ENCODE measurements around the gene CAPN12.

The CAPN12 gene

GRCh38 chr19:38740257-38740592, 4.0 kb downstream of the CAPN12 start:
- H3K4me1 ChIP-seq (ENCODE audit: insufficient read depth, low read length) = no peaks in the 10 kb centered on the region
- H3K9me3 ChIP-seq (ENCODE audit: low read length) = no peaks in the 10 kb centered on the region
- peaks cover 27% of the 10 kb centered on the region for H3K27me3 ChIP-seq (ENCODE audit: insufficient read depth, low read length)
- no peak overlapping the region for H2AFZ ChIP-seq (ENCODE audit: low read depth, low read length)
- H3K4me3 ChIP-seq (ENCODE audit: low read length) = no peak overlapping the region
- H3K36me3 ChIP-seq (ENCODE audit: insufficient read depth, low read length) = no peaks in the 10 kb centered on the region

- H3K27me3 ChIP-seq (ENCODE audit: insufficient read depth, low read length) = peaks cover 32% of the 10 kb centered on the region
- no peak overlapping the region for H3K4me3 ChIP-seq (ENCODE audit: low read length)
- H3K36me3 ChIP-seq (ENCODE audit: insufficient read depth, low read length) = no peaks in the 10 kb centered on the region
- no peaks in the 10 kb centered on the region for H3K9me3 ChIP-seq (ENCODE audit: low read length)
- H2AFZ ChIP-seq (ENCODE audit: low read depth, low read length) = no peak overlapping the region
- no peaks in the 10 kb centered on the region for H3K4me1 ChIP-seq (ENCODE audit: insufficient read depth, low read length)
Measured at GRCh38 chr19:38739440-38740256, 4.6 kb downstream of the CAPN12 start.

DNA sequence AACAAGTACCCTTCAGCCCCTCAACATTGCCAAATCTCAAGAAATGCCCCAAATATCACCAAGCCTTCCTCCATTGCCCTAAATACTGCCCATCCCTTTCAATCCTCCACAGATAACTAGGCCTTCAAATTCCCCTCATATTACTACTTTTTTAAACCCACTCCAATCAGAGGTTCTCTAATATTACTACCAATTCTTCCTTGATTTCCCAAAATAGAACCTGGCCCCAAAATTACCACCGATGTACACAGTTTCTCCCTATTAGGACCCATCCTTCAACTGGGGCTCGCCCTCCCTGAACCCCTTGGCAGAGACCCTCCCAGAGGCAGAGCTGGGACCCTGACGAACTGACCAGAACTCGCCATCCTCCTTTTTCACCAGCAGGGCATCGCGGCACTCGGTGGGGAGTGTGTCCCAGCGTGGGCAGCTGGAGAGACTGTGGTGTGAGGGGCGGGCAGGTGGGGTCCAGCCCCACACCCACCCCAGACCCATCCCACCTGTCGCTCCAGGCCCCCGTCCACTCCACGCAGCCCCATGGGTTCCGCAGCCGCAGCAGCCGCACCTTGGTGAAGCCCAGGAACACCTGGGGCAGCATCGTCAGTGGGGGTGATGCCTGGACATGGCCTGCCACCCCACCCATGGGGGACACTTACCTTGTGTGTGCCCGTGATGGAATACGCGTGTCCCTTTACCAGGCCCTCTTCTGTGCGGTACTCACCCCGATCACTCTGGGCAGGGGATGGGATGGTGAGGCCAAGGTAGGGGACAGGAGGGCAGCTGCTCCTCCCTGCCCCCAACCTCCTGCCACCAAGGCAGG, 6.1 kb downstream of the CAPN12 start:
- no peaks in the 10 kb centered on the region for H3K36me3 ChIP-seq (ENCODE audit: insufficient read depth, low read length)
- H2AFZ ChIP-seq (ENCODE audit: low read depth, low read length) = no peak overlapping the region
- H3K27me3 ChIP-seq (ENCODE audit: insufficient read depth, low read length) = peaks cover 32% of the 10 kb centered on the region
- no peak overlapping the region for H3K4me3 ChIP-seq (ENCODE audit: low read length)
- H3K4me1 ChIP-seq (ENCODE audit: insufficient read depth, low read length) = no peaks in the 10 kb centered on the region
- H3K9me3 ChIP-seq (ENCODE audit: low read length) = no peaks in the 10 kb centered on the region

DNA sequence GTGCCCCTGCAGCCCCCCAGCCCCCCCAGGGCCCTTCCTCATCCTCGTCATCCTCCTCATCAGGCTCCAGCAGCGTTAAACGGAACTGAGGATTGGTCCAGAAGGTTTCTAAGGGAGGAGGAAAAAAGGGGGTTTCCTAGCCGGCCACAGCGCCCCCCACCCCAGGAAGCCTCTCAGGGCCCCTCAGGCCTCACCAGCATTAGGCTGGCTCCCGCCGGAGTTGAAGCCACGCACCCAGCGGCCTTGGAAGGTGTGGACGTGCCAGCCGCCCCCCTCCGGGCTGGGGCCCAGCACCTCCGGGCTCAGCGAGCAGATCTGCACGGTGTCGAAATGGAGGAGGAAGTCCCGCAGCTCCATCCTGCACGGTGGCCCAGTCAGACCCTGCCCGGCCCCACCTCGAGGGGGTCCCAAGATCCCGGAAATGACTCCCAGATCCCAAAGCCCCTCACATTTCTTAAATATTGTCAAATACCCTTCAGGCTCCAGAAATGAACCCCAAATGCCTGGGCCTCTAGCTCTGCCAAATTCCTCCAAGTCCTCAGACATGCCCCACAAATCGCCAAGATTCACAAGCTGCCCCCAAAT, 6.9 kb downstream of the CAPN12 start:
- Histone ChIP-seq H3K36me3 (ENCODE audit: insufficient read depth, low read length) (no peaks in the 10 kb centered on the region), H2AFZ (ENCODE audit: low read depth, low read length) (no peak overlapping the region), H3K4me3 (ENCODE audit: low read length) (no peak overlapping the region), H3K4me1 (ENCODE audit: insufficient read depth, low read length) (no peaks in the 10 kb centered on the region), H3K27me3 (ENCODE audit: insufficient read depth, low read length) (peaks cover 32% of the 10 kb centered on the region), H3K9me3 (ENCODE audit: low read length) (no peaks in the 10 kb centered on the region)

DNA sequence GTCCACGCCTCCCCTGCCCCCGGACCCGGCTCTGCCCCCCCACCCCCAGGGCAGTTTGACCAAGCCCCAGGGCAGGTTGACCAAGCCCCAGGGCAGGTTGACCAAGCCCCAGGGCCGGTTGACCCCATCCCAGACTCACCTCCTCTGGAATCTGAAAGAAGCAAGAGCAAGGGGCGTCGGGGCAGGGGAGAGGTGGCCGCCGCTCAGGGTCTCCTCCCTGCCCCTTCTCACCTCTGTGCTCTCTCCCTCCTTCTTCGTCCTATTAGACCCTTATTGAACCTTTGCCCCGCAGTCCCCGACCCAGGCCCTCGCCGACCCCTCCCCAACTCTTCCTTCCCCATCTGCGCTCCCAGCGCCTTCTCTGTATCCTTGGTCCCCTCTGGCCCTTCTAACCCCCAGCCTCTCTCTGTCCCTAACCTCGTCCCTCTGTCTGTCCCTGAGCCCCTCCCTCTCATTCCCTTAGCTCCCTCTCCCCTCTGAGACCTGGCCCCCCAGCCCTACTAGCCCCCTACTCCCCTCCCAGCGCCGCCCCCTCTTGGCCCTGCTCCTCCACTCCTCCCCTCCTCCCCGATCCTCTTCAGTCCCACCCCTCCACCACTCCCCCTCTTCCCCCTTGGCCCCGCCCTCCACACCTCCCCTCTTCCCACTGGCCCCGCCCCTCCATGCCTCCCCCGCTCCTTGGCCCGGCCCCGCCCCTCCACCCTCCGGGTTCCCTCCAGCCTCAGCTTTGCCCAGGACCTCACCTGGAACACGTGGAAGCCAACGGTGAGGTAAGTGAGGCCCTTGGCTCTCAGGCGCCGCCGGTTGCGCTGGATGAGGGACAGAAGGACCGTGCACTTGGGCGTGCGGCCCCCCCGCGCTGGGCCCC, 7.6 kb downstream of the CAPN12 start:
- Histone ChIP-seq H3K27me3 (ENCODE audit: insufficient read depth, low read length) (peaks cover 32% of the 10 kb centered on the region), H3K4me3 (ENCODE audit: low read length) (no peak overlapping the region), H3K4me1 (ENCODE audit: insufficient read depth, low read length) (no peaks in the 10 kb centered on the region), H3K9me3 (ENCODE audit: low read length) (no peaks in the 10 kb centered on the region), H3K36me3 (ENCODE audit: insufficient read depth, low read length) (no peaks in the 10 kb centered on the region), H2AFZ (ENCODE audit: low read depth, low read length) (no peak overlapping the region)

DNA sequence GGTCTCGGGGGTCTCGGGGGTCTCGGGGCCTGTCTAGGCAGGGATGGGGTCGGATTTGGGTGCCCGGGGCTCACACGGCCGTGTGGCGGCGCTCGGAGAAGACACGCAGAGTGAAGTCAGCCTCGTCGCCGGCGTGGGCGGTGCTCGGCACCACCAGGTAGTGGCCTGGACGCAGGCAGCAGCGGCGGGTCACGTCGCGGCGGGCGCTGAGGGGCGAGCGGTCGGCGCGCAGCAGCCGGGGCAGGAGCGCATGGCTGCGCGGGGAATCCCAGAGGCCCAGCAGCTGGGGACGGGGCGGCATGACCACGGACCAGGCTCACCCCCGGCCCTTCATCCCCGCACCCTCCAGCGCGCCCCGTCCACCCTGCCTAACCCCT, 8.2 kb downstream of the CAPN12 start:
- no peaks in the 10 kb centered on the region for H3K9me3 ChIP-seq (ENCODE audit: low read length)
- H3K36me3 ChIP-seq (ENCODE audit: insufficient read depth, low read length) = no peaks in the 10 kb centered on the region
- no peak overlapping the region for H2AFZ ChIP-seq (ENCODE audit: low read depth, low read length)
- peaks cover 32% of the 10 kb centered on the region for H3K27me3 ChIP-seq (ENCODE audit: insufficient read depth, low read length)
- H3K4me3 ChIP-seq (ENCODE audit: low read length) = no peak overlapping the region
- H3K4me1 ChIP-seq (ENCODE audit: insufficient read depth, low read length) = no peaks in the 10 kb centered on the region

DNA sequence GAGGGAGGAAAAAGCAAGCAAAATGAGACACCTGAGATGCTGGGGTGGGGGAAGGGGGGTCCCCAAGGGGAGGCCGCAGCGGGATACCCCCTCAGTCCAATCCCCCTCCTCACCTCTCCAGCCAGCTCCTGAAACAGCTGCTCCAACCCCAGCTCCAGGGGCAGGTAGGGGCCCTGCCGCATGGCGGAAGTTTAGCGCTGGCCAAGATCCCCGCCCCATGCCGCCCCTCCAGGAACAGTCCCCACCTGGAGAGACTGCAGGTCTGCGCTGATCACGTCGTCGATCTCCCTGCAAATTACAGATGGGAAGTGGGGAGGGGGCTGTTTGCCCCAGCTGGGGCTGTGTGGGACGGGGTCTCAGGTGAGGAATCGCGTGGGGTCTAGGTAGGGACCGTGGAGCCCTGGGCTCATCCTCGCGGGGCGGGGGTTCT, 9.0 kb downstream of the CAPN12 start:
- Histone ChIP-seq H3K36me3 (ENCODE audit: insufficient read depth, low read length) (peaks cover 5% of the 10 kb centered on the region), H3K4me1 (ENCODE audit: insufficient read depth, low read length) (no peaks in the 10 kb centered on the region), H3K4me3 (ENCODE audit: low read length) (no peak overlapping the region), H3K27me3 (ENCODE audit: insufficient read depth, low read length) (peaks cover 32% of the 10 kb centered on the region), H3K9me3 (ENCODE audit: low read length) (no peaks in the 10 kb centered on the region), H2AFZ (ENCODE audit: low read depth, low read length) (no peak overlapping the region)

GRCh38 chr19:38734426-38735256, 9.6 kb downstream of the CAPN12 start:
- Histone ChIP-seq H2AFZ (ENCODE audit: low read depth, low read length) (no peak overlapping the region), H3K9me3 (ENCODE audit: low read length) (no peaks in the 10 kb centered on the region), H3K4me3 (ENCODE audit: low read length) (no peak overlapping the region), H3K4me1 (ENCODE audit: insufficient read depth, low read length) (no peaks in the 10 kb centered on the region), H3K36me3 (ENCODE audit: insufficient read depth, low read length) (peaks cover 5% of the 10 kb centered on the region), H3K27me3 (ENCODE audit: insufficient read depth, low read length) (peaks cover 32% of the 10 kb centered on the region)

GRCh38 chr19:38734176-38734425, 10.2 kb downstream of the CAPN12 start:
- H2AFZ ChIP-seq (ENCODE audit: low read depth, low read length) = no peak overlapping the region
- no peaks in the 10 kb centered on the region for H3K4me1 ChIP-seq (ENCODE audit: insufficient read depth, low read length)
- H3K36me3 ChIP-seq (ENCODE audit: insufficient read depth, low read length) = peaks cover 7% of the 10 kb centered on the region
- peaks cover 32% of the 10 kb centered on the region for H3K27me3 ChIP-seq (ENCODE audit: insufficient read depth, low read length)
- H3K4me3 ChIP-seq (ENCODE audit: low read length) = no peak overlapping the region
- H3K9me3 ChIP-seq (ENCODE audit: low read length) = no peaks in the 10 kb centered on the region

DNA sequence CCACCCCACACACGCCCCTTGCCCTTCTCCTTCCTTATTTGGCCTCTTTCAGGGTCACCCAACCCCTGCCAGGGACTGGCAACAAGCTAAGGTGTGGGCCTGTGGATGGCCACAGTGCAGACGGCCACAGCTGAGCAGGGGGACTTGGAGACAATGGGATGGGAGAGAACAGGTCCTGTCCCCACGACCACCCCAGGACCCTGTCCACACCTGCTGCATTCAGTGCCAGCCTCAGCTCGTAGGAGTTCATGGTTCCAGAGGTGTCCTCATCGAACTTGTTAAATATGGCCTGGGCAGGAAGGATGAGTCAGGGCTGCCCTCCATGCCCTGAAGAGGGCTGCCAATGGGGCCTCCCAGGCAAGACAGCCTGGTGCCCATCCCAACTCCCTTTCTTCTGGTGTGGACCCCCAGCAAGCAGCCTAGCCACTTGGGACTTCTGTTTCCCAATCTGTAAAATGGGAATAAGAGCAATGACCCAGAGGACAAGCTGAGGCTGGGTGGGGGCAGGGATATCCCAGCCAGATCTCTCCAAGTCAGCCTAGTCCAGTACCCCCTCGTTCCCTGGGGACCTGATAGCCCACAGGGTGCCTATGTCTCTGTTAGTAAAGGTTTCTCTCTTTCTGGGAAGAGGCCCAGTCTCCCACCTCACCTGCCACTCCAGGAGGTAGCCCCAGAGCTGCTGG, 10.6 kb downstream of the CAPN12 start:
- Histone ChIP-seq H3K4me1 (ENCODE audit: insufficient read depth, low read length) (no peaks in the 10 kb centered on the region), H2AFZ (ENCODE audit: low read depth, low read length) (no peak overlapping the region), H3K27me3 (ENCODE audit: insufficient read depth, low read length) (peaks cover 31% of the 10 kb centered on the region), H3K4me3 (ENCODE audit: low read length) (no peak overlapping the region), H3K36me3 (ENCODE audit: insufficient read depth, low read length) (peaks cover 11% of the 10 kb centered on the region), H3K9me3 (ENCODE audit: low read length) (no peaks in the 10 kb centered on the region)

GRCh38 chr19:38733241-38733492, 11.1 kb downstream of the CAPN12 start:
- Histone ChIP-seq H2AFZ (ENCODE audit: low read depth, low read length) (no peak overlapping the region), H3K36me3 (ENCODE audit: insufficient read depth, low read length) (peaks cover 16% of the 10 kb centered on the region), H3K9me3 (ENCODE audit: low read length) (no peaks in the 10 kb centered on the region), H3K4me1 (ENCODE audit: insufficient read depth, low read length) (no peaks in the 10 kb centered on the region), H3K27me3 (ENCODE audit: insufficient read depth, low read length) (peaks cover 26% of the 10 kb centered on the region), H3K4me3 (ENCODE audit: low read length) (no peak overlapping the region)

- no peak overlapping the region for H2AFZ ChIP-seq (ENCODE audit: low read depth, low read length)
- no peak overlapping the region for H3K4me3 ChIP-seq (ENCODE audit: low read length)
- peaks cover 15% of the 10 kb centered on the region for H3K27me3 ChIP-seq (ENCODE audit: insufficient read depth, low read length)
- peaks cover 29% of the 10 kb centered on the region for H3K36me3 ChIP-seq (ENCODE audit: insufficient read depth, low read length)
- H3K9me3 ChIP-seq (ENCODE audit: low read length) = no peaks in the 10 kb centered on the region
- no peaks in the 10 kb centered on the region for H3K4me1 ChIP-seq (ENCODE audit: insufficient read depth, low read length)
Measured at GRCh38 chr19:38731654-38732301, 12.5 kb downstream of the CAPN12 start.

All from neuron (in vitro differentiated cells).